ENCODE measurements around the gene SPAAR.

DNA sequence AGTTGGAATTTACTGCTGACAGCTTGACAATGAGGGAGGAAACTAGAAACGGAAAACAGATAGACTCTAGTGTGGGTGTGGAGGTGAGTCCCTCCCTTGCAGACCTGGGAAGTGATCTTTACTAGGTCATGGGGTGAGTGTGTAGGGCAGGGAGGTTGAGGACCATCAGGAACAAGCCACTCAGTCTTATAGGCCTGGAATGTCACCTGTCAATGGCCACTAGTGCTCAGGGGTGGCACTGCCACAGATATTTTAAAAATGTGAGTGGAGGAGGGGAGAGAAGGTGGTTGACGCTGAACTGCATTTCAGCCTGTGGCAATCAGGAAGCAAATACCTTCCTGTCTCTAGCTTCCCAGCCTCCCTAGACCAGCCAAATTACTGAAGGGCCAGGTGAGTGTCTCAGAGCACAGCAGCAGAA lies 39.6 kb downstream of the SPAAR start:
- TF ChIP-seq, protein P1, sequence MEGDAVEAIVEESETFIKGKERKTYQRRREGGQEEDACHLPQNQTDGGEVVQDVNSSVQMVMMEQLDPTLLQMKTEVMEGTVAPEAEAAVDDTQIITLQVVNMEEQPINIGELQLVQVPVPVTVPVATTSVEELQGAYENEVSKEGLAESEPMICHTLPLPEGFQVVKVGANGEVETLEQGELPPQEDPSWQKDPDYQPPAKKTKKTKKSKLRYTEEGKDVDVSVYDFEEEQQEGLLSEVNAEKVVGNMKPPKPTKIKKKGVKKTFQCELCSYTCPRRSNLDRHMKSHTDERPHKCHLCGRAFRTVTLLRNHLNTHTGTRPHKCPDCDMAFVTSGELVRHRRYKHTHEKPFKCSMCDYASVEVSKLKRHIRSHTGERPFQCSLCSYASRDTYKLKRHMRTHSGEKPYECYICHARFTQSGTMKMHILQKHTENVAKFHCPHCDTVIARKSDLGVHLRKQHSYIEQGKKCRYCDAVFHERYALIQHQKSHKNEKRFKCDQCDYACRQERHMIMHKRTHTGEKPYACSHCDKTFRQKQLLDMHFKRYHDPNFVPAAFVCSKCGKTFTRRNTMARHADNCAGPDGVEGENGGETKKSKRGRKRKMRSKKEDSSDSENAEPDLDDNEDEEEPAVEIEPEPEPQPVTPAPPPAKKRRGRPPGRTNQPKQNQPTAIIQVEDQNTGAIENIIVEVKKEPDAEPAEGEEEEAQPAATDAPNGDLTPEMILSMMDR (conservative IDR thresholded peaks at IDR 0.05), result no peak
- TF ChIP-seq EZH2 (IDR thresholded peaks at IDR 0.05; ENCODE audit: low read depth), result no peak
